Caco-2 (cell line): ENCODE measurements around the gene COL25A1. TPM values are rescaled to one million over a fixed set of nuclear protein-coding genes. Genes with fewer than 3 reads are reported as not detected.

Experiments used
- BruUV-seq: library from RNA; stranded (reverse); fragments of 400-500 nt; replicated peaks from 2 replicates; lab custom pipeline; 2021; lab: Mats Ljungman, UMichigan
- CTCF ChIA-PET: fragments of 300-600 bp; sonication (Branson Sonifier 250); formaldehyde crosslinking; loops from one replicate; lab custom pipeline; 2022; ENCODE audit warnings: antibody characterized with exemption; lab: Charles Lee
- POLR2A ChIA-PET: fragments of 300-600 bp; sonication (Branson Sonifier 250); formaldehyde crosslinking; loops from one replicate; lab custom pipeline; 2022; ENCODE audit warnings: antibody characterized with exemption; lab: Charles Lee
- DNase-seq, 2 experiments: peaks; one replicate each; pipeline versions ENCODE4 v3.0.0 to v3.0.0-alpha.2; 2020 to 2022
- H3K27me3 ChIP-seq: replicated peaks from 2 replicates; pipeline ENCODE4 v1.6.0; 2011; ENCODE audit warnings: low read length; ENCODE audit not compliant: control insufficient read depth, insufficient read depth
- H3K36me3 ChIP-seq: 2 replicates; pipeline ENCODE4 v1.5.1; 2011; ENCODE audit warnings: low read length; ENCODE audit not compliant: control insufficient read depth, insufficient read depth
- H3K4me1 ChIP-seq: fragments of 250-450 bp; sonication (Bioruptor Pico); 2 replicates; pipeline ENCODE4 v1.5.1; 2020; ENCODE audit warnings: mild to moderate bottlenecking
- H3K4me3 ChIP-seq: 2 replicates; pipeline ENCODE4 v1.5.1; 2011; ENCODE audit warnings: low read depth, mild to moderate bottlenecking, control low read depth, low read length
- H3K9me3 ChIP-seq: fragments of 250-450 bp; sonication (Bioruptor Pico); 2 replicates; pipeline ENCODE4 v1.5.1; 2020; ENCODE audit warnings: mild to moderate bottlenecking, moderate library complexity
- H3K27ac Mint-ChIP-seq: one replicate; pipeline ENCODE4 v1.8.0; 2022; ENCODE audit warnings: mixed read lengths; ENCODE audit not compliant: unreplicated experiment
- H3K27me3 Mint-ChIP-seq: one replicate; pipeline ENCODE4 v1.8.0; 2022; ENCODE audit warnings: mixed read lengths; ENCODE audit not compliant: insufficient read depth, unreplicated experiment
- H3K36me3 Mint-ChIP-seq: one replicate; pipeline ENCODE4 v1.8.0; 2022; ENCODE audit warnings: mild to moderate bottlenecking, mixed read lengths; ENCODE audit not compliant: insufficient read depth, unreplicated experiment
- H3K4me1 Mint-ChIP-seq: one replicate; pipeline ENCODE4 v1.8.0; 2022; ENCODE audit warnings: low read depth, mixed read lengths; ENCODE audit not compliant: unreplicated experiment
- H3K4me3 Mint-ChIP-seq: one replicate; pipeline ENCODE4 v1.8.0; 2022; ENCODE audit warnings: mild to moderate bottlenecking, moderate library complexity, mixed read lengths; ENCODE audit not compliant: unreplicated experiment
- H3K9me3 Mint-ChIP-seq: one replicate; pipeline ENCODE4 v1.8.0; 2022; ENCODE audit warnings: mixed read lengths; ENCODE audit not compliant: unreplicated experiment
- CTCF ChIP-seq, 2 experiments: fragments of 200-600 bp in 1 of 2; IDR thresholded peaks; 1 replicate in 1 of 2; 2 replicates in 1 of 2; pipeline versions ENCODE4 v1.5.1 to v1.8.0; 2011 to 2022; ENCODE audit warnings: antibody characterized with exemption in 1 of 2, control low read depth in 1 of 2, inconsistent platforms in 1 of 2, low read depth in 1 of 2, low read length in 1 of 2, mild to moderate bottlenecking in 1 of 2, moderate library complexity in 1 of 2; ENCODE audit not compliant: insufficient read depth in 1 of 2, severe bottlenecking in 1 of 2, unreplicated experiment in 1 of 2
- intact Hi-C: fragments of 100-400 bp; cut with micrococcal nuclease; formaldehyde crosslinking; loops from one replicate; pipeline ENCODE4 v1.10.0; 2022; ENCODE audit not compliant: unreplicated experiment
- total RNA-seq: library from RNA; stranded (reverse); gene quantifications from 2 replicates; pipeline ENCODE4 v1.2.3, GENCODE V29; 2022

The COL25A1 gene
- total RNA-seq, 1 experiment from 2014 or later = not detected

DNA sequence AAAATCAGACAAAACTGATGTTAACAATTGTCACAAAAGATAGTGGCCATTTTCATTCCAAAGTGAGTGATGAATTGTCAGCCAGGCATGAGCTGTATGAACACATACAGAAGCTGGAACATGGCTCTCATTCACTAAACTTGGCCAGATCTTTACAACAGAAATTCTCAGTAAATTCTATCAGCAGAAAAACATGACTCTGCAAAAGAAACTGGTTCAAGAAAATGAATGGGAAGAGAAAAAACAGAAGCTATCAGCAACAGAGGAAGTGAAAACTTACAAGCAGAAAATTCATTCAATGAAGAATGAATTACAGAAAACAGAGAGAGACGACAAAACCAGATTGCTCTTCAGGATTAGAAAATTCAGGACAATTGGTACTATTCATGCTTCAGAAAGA, 249.6 kb downstream of the COL25A1 start:
- no peaks in the 10 kb centered on the region for H3K27me3 ChIP-seq
- H3K4me1 Mint-ChIP-seq = no peaks in the 10 kb centered on the region
- no peaks in the 10 kb centered on the region for H3K36me3 Mint-ChIP-seq
- no peak overlapping the region for H3K27ac Mint-ChIP-seq
- ChIA-PET POLR2A (no interaction called here), CTCF (no interaction called here)
- intact Hi-C loops = no loop called here
- DNase-seq = no peak
- no peaks in the 10 kb centered on the region for H3K36me3 ChIP-seq
- no peak for TF ChIP-seq CTCF (IDR thresholded peaks at IDR 0.05; ENCODE audit: insufficient read depth in 1 of 2, low read depth in 1 of 2, low read length in 1 of 2, severe bottlenecking in 1 of 2, unreplicated experiment in 1 of 2)
- H3K9me3 ChIP-seq = no peaks in the 10 kb centered on the region
- H3K4me3 Mint-ChIP-seq = no peak overlapping the region
- BruUV-seq = no TSS peak
- peaks cover 16% of the 10 kb centered on the region for H3K27me3 Mint-ChIP-seq
- H3K4me3 ChIP-seq = no peak overlapping the region
- no peaks in the 10 kb centered on the region for H3K4me1 ChIP-seq
- H3K9me3 Mint-ChIP-seq = no peaks in the 10 kb centered on the region

DNA sequence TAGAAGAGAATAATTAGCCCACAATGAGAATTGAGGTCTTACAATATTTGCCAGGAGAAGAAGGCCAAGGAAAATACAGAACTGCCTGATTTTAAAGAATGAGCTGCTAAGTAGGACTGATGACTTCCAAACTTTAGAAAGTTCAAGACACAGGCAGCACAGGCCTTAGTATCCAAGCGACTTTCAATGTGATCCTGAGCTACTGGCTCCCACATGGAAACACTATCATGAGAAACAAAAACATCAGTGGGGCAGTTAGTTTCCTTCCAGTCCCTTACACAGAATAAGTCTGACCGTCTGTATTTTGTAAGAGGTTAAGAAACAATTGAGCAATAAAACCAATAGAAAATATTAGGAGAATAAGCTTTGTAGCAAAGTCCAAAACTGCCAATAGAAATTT, 251.4 kb downstream of the COL25A1 start:
- BruUV-seq = no TSS peak
- Histone ChIP-seq H3K9me3 (no peaks in the 10 kb centered on the region), H3K27me3 (no peaks in the 10 kb centered on the region), H3K36me3 (no peaks in the 10 kb centered on the region), H3K4me1 (no peaks in the 10 kb centered on the region), H3K4me3 (no peak overlapping the region)
- no peaks in the 10 kb centered on the region for H3K36me3 Mint-ChIP-seq
- TF ChIP-seq CTCF (IDR thresholded peaks at IDR 0.05; ENCODE audit: insufficient read depth in 1 of 2, low read depth in 1 of 2, low read length in 1 of 2, severe bottlenecking in 1 of 2, unreplicated experiment in 1 of 2) = no peak
- intact Hi-C loops = no loop called here
- no peak overlapping the region for H3K27ac Mint-ChIP-seq
- DNase-seq = no peak
- no peak overlapping the region for H3K4me3 Mint-ChIP-seq
- H3K27me3 Mint-ChIP-seq = peaks cover 16% of the 10 kb centered on the region
- ChIA-PET POLR2A (no interaction called here), CTCF (interaction anchor here (0.5 kb wide), 1 partner anchor 215 kb away, joined by 11 read pairs; no protein-coding TSS in a partner anchor)
- H3K9me3 Mint-ChIP-seq = no peaks in the 10 kb centered on the region
- no peaks in the 10 kb centered on the region for H3K4me1 Mint-ChIP-seq

DNA sequence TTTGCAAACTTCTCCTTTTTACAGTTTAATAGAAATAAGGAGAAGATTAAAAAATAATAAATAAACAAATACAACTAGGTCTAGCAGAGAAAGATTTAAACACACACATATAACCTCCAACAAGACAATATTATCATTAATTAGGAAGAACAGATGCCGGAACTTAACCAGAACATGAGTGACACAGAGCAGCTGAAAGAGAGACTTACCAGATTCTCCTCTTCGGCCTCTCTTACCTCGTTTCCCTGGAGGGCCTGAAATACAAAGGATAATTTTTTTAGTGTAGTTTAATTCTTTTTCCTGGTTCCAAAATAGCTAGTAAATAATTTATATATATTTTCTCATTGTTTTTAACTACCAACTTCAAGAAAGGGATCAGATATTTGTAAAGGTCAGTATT, 252.5 kb downstream of the COL25A1 start:
- ChIA-PET POLR2A (no interaction called here), CTCF (no interaction called here)
- no peaks in the 10 kb centered on the region for H3K9me3 Mint-ChIP-seq
- DNase-seq = no peak
- Histone ChIP-seq H3K4me1 (no peaks in the 10 kb centered on the region), H3K9me3 (no peaks in the 10 kb centered on the region), H3K27me3 (no peaks in the 10 kb centered on the region), H3K36me3 (no peaks in the 10 kb centered on the region), H3K4me3 (no peak overlapping the region)
- no peak overlapping the region for H3K4me3 Mint-ChIP-seq
- BruUV-seq = no TSS peak
- intact Hi-C loops = no loop called here
- TF ChIP-seq CTCF (IDR thresholded peaks at IDR 0.05; ENCODE audit: insufficient read depth in 1 of 2, low read depth in 1 of 2, low read length in 1 of 2, severe bottlenecking in 1 of 2, unreplicated experiment in 1 of 2) = no peak
- no peak overlapping the region for H3K27ac Mint-ChIP-seq
- H3K36me3 Mint-ChIP-seq = no peaks in the 10 kb centered on the region
- no peaks in the 10 kb centered on the region for H3K4me1 Mint-ChIP-seq
- H3K27me3 Mint-ChIP-seq = peaks cover 16% of the 10 kb centered on the region
